ENCODE results near the gene TPH1. TPM values are rescaled to one million over a fixed set of nuclear protein-coding genes. Genes with fewer than 3 reads are reported as not detected.

Gene TPH1
- total RNA-seq, 4 donors from 2014 or later, result 0.06 to 0.38 (median 0.15) TPM

- Histone ChIP-seq H3K36me3 (no peaks in the 10 kb centered on the region), H3K9me3 (no peaks in the 10 kb centered on the region), H3K27ac (no peak overlapping the region), H3K27me3 (peaks cover 0 to 35% (median 3%) of the 10 kb centered on the region in 4 donors), H3K4me3 (no peak overlapping the region), H3K4me1 (peaks cover 0 to 9% (median 0%) of the 10 kb centered on the region in 3 donors)
- DNase-seq, result no peak
- intact Hi-C loops (cut with DNase I), result no loop called here
- 39 to 55% methylated on average over 2 of the region's 2 CpGs for WGBS, 2 donors
- TF ChIP-seq POLR2A (IDR thresholded peaks at IDR 0.05) (no peak), CTCF (IDR thresholded peaks at IDR 0.05) (no peak)
These were observed 4.8 kb upstream of the TPH1 start for GRCh38 chr11:18050848-18051247.

- intact Hi-C loops (cut with DNase I), result no loop called here
- no peaks in the 10 kb centered on the region for H3K27me3 ChIP-seq
These were observed 9.6 kb downstream of the TPH1 start for GRCh38 chr11:18036456-18036855.

GRCh38 chr11:18027475-18027874 is 18.6 kb downstream of the TPH1 start:
- Histone ChIP-seq H3K4me3 (no peak overlapping the region), H3K36me3 (no peaks in the 10 kb centered on the region), H3K4me1 (no peaks in the 10 kb centered on the region), H3K9me3 (no peaks in the 10 kb centered on the region), H3K27ac (no peak overlapping the region), H3K27me3 (no peaks in the 10 kb centered on the region)
- DNase-seq, result no peak
- intact Hi-C loops (cut with DNase I), result no loop called here
- TF ChIP-seq POLR2A (IDR thresholded peaks at IDR 0.05), result no peak
- no peak for TF ChIP-seq CTCF (IDR thresholded peaks at IDR 0.05)
- 72 to 84% methylated on average over 2 of the region's 2 CpGs for WGBS, 2 donors

More at GRCh38 chr11:18036456-18036855, 9.6 kb downstream of the TPH1 start:
- DNase-seq, result no peak
- H3K4me3 ChIP-seq, result no peak overlapping the region
- H3K4me1 ChIP-seq, result no peaks in the 10 kb centered on the region
- no peak overlapping the region for H3K27ac ChIP-seq
- H3K36me3 ChIP-seq, result no peaks in the 10 kb centered on the region
- H3K9me3 ChIP-seq, result no peaks in the 10 kb centered on the region
- TF ChIP-seq POLR2A (IDR thresholded peaks at IDR 0.05), result no peak
- no peak for TF ChIP-seq CTCF (IDR thresholded peaks at IDR 0.05)

GRCh38 chr11:18022419-18022818 is 23.6 kb downstream of the TPH1 start:
- Histone ChIP-seq H3K4me3 (no peak overlapping the region), H3K27me3 (no peaks in the 10 kb centered on the region), H3K27ac (no peak overlapping the region), H3K4me1 (no peaks in the 10 kb centered on the region), H3K9me3 (no peaks in the 10 kb centered on the region), H3K36me3 (no peaks in the 10 kb centered on the region)
- no peak for TF ChIP-seq CTCF (IDR thresholded peaks at IDR 0.05)
- no peak for TF ChIP-seq POLR2A (IDR thresholded peaks at IDR 0.05)
- WGBS, 2 donors, result 91 to 94% methylated on average over 1 of the region's 1 CpG
- DNase-seq, result no peak
- intact Hi-C loops (cut with DNase I), result no loop called here

GRCh38 chr11:18019650-18020049 is 26.4 kb downstream of the TPH1 start:
- DNase-seq, result no peak
- H3K27me3 ChIP-seq, result no peaks in the 10 kb centered on the region
- no peak overlapping the region for H3K4me3 ChIP-seq
- no peaks in the 10 kb centered on the region for H3K9me3 ChIP-seq
- H3K4me1 ChIP-seq, result no peaks in the 10 kb centered on the region
- no peak overlapping the region for H3K27ac ChIP-seq
- intact Hi-C loops (cut with DNase I), result no loop called here
- no peak for TF ChIP-seq POLR2A (IDR thresholded peaks at IDR 0.05)
- TF ChIP-seq CTCF (IDR thresholded peaks at IDR 0.05), result no peak
- H3K36me3 ChIP-seq, result no peaks in the 10 kb centered on the region

All from esophagus squamous epithelium (tissue), 5 donors.